ENCODE measurements around the gene STPG1. TPM values are rescaled to one million over a fixed set of nuclear protein-coding genes. Genes with fewer than 3 reads are reported as not detected.

Gene STPG1
- total RNA-seq, 3 donors from 2014 or later: 15.9 to 25.4 (median 17.9) TPM

DNA sequence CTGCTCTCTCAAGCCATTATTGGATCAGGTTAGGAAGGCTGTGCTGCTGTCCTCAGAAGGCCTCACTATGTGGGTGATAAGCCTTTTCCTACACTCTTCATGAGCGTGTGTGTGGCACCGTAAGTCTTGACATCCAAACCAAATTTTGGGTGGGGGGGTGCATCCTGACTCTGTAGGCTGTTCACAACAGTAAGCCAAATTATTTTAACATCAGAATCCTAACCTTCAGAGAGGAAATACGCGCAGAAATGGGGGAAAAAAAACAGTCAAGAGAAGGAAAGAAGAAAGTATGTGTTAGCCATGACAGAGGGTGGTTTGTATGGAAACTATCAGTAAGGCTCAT, 21.0 kb downstream of the STPG1 start:
- peaks cover 14% of the 10 kb centered on the region for H3K4me1 ChIP-seq (ENCODE audit: low read depth)
- no peak for ATAC-seq
- H3K4me3 ChIP-seq: no peak overlapping the region
- DNase-seq: no peak
- no peaks in the 10 kb centered on the region for H3K36me3 ChIP-seq (ENCODE audit: low read depth)
- no peaks in the 10 kb centered on the region for H3K9me3 ChIP-seq
- TF ChIP-seq, protein P1, sequence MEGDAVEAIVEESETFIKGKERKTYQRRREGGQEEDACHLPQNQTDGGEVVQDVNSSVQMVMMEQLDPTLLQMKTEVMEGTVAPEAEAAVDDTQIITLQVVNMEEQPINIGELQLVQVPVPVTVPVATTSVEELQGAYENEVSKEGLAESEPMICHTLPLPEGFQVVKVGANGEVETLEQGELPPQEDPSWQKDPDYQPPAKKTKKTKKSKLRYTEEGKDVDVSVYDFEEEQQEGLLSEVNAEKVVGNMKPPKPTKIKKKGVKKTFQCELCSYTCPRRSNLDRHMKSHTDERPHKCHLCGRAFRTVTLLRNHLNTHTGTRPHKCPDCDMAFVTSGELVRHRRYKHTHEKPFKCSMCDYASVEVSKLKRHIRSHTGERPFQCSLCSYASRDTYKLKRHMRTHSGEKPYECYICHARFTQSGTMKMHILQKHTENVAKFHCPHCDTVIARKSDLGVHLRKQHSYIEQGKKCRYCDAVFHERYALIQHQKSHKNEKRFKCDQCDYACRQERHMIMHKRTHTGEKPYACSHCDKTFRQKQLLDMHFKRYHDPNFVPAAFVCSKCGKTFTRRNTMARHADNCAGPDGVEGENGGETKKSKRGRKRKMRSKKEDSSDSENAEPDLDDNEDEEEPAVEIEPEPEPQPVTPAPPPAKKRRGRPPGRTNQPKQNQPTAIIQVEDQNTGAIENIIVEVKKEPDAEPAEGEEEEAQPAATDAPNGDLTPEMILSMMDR (IDR thresholded peaks at IDR 0.05): no peak
- intact Hi-C loops (cut with DNase I, micrococcal nuclease): loop anchor here in 1 of 2 donors (5.0 kb wide), 1 partner anchor 190 kb away; no protein-coding TSS in a partner anchor

DNA sequence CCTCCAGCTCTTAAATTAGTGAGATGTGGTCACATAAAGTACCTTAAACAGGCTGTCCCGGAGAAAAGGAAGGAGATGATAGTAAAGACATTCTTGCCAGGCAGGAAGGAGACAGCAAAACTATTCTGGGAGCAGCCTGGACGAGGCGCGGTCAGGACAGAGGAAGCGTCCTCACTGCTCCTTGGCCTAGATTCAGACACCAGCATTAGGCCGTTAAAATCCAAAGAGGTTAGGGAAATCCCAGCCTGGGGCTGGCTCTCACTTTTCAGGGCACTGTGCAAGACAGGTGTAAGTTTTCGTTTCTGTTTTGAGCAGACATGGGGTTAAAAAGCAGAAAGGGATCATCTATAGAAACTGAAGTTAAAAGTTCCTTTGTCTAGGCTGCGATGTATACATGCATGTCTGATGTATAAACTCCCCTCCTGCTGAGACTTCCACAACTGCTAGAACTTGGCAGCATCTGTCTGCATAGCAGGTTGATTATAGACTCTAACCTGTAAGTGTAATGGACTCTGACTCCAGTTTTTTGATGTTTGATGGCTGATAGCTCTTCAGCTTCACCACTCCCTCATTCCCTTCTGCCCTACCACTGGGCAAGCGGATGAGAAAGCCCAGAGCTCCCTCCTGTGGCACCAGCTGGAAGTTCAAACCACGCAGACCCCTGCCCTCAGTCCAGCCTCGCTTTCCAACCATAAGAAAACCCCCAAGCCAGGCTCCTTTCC, 21.5 kb downstream of the STPG1 start:
- Histone ChIP-seq H3K36me3 (ENCODE audit: low read depth) (no peaks in the 10 kb centered on the region), H3K9me3 (no peaks in the 10 kb centered on the region), H3K4me3 (no peak overlapping the region), H3K4me1 (ENCODE audit: low read depth) (peaks cover 14% of the 10 kb centered on the region)
- DNase-seq (peak; percentile 70 to 78 (median 76)), ATAC-seq (peak; percentile 87)
- TF ChIP-seq, protein P1 (IDR thresholded peaks at IDR 0.05): peak; percentile 79
- intact Hi-C loops (cut with DNase I, micrococcal nuclease): loop anchor here (2.0 to 5.0 kb wide), 2 partner anchors 190 to 193 kb away; no protein-coding TSS in a partner anchor

DNA sequence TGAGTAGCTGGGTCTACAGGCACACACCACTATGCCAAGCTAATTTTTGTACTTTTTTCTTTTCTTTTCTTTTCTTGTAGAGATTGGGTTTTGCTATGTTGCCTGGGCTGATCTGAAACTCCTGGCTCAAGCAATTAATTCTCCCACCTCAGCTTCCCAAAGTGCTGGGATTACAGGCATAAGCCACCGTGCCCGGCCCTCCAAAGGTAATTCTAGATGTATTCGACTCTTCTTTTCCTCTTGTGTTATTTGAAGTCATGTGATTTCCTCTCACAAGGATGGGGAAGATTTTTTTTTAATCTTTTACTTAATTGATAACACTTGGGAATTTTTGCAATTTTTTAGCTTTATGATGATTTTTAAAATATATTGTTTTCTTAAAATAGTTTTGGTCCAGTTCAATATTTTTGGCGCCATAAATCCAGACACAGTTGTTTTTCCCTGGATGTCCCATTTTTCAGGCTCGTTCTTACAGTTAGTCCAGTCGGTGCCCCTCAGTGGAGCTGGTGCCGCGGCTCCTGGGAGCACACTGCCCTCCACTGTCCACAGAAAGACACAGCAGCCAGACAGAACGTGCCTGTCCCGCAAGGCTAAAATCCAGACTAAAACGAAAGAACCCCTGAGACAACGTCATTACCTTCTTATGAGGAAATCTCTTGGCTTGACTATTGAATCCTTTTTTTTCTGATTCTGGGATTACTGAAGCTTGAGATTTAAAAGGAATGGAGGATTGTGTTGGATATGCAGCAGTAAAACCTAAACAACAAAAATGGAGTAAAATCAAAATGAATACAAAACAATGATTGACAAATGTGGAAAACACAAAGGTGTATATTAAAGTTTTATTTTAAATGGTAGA, 22.4 kb downstream of the STPG1 start:
- ATAC-seq (peak; percentile 86), DNase-seq (peak; percentile 74 to 81 (median 80))
- TF ChIP-seq, protein P1 (IDR thresholded peaks at IDR 0.05): peak; percentile 86
- Histone ChIP-seq H3K36me3 (ENCODE audit: low read depth) (no peaks in the 10 kb centered on the region), H3K9me3 (no peaks in the 10 kb centered on the region), H3K4me1 (ENCODE audit: low read depth) (peaks cover 14% of the 10 kb centered on the region), H3K4me3 (no peak overlapping the region)
- intact Hi-C loops (cut with DNase I, micrococcal nuclease): loop anchor here (2.0 to 5.0 kb wide), 2 partner anchors 189 to 192 kb away; no protein-coding TSS in a partner anchor

DNA sequence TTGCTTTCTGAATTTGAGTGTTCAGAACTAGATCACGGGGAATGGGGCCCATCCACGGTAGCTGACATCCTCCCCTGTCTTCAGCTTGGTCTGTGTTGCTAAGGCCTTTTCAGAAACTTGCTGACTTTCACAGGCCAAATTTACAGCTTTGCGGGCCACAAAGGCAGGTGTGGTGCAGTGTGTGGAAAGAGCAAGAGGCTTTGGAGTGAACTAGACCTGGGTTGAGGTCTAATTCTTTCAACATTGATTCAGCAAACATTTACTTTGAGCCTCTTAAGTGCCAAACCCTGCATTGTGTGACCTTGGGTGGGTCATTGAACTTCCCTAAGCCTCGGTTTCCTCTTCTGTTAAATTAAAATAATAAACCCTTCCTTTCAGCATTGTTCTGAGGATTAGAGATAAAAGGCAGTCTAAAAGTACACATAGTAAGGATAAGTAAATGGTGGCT, 24.3 kb downstream of the STPG1 start:
- intact Hi-C loops (cut with DNase I, micrococcal nuclease): no loop called here
- ATAC-seq: peak; percentile 5
- TF ChIP-seq, protein P1 (IDR thresholded peaks at IDR 0.05): no peak
- H3K4me1 ChIP-seq (ENCODE audit: low read depth): peaks cover 19% of the 10 kb centered on the region
- no peaks in the 10 kb centered on the region for H3K36me3 ChIP-seq (ENCODE audit: low read depth)
- no peak for DNase-seq
- no peaks in the 10 kb centered on the region for H3K9me3 ChIP-seq
- H3K4me3 ChIP-seq: no peak overlapping the region

DNA sequence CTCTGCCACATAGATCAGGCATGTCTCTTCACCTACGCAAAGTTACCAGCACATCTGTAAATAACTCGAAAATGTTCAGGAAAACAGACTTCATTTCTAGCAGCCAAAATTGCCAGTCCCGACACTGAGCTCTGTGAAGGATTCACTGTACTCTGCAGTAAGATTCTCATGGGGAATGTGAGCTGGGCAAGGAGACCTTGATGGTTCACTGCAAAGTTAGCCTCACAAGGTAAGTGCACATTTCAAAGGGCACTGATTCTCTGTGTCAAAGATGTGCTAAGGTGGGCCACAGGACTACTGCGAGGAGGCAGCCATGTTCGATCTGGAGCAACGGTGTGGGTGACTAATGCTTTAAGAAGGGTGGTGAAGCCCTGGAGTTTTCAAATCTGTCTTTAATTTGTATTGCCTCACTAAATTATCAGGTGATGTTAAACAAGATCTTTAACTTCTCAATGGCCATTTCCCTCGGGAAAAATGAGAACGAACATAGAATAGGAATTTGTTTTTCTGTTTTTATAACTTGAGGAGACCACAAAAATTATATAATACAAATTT, 25.2 kb downstream of the STPG1 start:
- no peak for DNase-seq

More for the DNA sequence above, 25.2 kb downstream of the STPG1 start:
- H3K9me3 ChIP-seq: no peaks in the 10 kb centered on the region
- peaks cover 19% of the 10 kb centered on the region for H3K4me1 ChIP-seq (ENCODE audit: low read depth)
- no peak for ATAC-seq
- TF ChIP-seq, protein P1 (IDR thresholded peaks at IDR 0.05): no peak
- H3K36me3 ChIP-seq (ENCODE audit: low read depth): no peaks in the 10 kb centered on the region
- H3K4me3 ChIP-seq: no peak overlapping the region
- intact Hi-C loops (cut with DNase I, micrococcal nuclease): no loop called here

Data from mucosa of descending colon (tissue), 3 donors.